D721Med (cell line): ENCODE data around the gene ERBB2.
"Not testable (repeated sequence)": the region's sequence is repeated elsewhere in the genome, so short reads cannot be mapped to it uniquely, and the experiment has no call there.

Experiments used
- DNase-seq: peaks from one replicate; pipeline ENCODE4 v3.0.0; 2011; ENCODE audit warnings: low spot score; ENCODE audit not compliant: insufficient read length
- FAIRE-seq: peaks from 2 replicates; lab custom pipeline; 2011; peaks lifted over from hg19 to GRCh38; lab: Jason Lieb, UNC
- TF ChIP-seq, protein P1 (sequence below): IDR thresholded peaks from 2 replicates; pipeline ENCODE4 v1.5.1; 2012; ENCODE audit warnings: mild to moderate bottlenecking, control low read depth; ENCODE audit not compliant: insufficient read depth; ENCODE audit errors: missing control alignments

The ERBB2 gene

DNA sequence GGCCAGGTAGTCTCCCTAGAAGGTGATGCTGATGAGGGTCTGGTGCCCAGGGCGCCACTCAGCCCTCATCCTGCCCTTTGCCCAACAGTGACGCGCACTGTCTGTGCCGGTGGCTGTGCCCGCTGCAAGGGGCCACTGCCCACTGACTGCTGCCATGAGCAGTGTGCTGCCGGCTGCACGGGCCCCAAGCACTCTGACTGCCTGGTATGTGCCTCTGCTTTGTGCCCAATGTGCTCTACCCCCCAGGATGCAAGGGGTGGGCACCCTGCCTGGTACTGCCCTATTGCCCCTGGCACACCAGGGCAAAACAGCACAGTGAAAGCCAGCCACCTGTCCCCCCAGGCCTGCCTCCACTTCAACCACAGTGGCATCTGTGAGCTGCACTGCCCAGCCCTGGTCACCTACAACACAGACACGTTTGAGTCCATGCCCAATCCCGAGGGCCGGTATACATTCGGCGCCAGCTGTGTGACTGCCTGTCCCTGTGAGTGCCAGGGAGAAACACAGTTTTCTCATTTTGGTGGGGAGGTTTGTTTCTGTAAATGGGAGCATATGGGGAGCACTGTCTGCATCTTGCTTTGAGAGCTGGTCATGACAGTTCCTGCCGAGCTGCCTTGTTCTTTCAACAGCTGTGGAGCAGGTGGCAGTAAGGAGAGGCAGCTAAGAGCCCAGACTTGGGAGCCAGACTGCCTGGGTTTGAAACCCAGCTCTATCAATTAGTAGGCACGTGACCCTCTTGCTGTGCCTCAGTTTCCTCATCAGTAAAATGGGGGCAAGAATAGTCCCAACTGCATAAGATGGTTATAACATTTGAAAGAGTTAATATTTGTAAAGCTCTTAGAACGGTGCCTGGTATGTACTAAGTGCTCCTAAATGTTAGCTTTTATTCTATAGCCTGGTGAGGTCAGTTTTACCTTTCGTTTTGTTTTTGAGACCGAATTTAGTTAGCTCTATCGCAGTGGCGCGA lies 10.4 kb downstream of the ERBB2 start:
- DNase-seq, result no peak

DNA sequence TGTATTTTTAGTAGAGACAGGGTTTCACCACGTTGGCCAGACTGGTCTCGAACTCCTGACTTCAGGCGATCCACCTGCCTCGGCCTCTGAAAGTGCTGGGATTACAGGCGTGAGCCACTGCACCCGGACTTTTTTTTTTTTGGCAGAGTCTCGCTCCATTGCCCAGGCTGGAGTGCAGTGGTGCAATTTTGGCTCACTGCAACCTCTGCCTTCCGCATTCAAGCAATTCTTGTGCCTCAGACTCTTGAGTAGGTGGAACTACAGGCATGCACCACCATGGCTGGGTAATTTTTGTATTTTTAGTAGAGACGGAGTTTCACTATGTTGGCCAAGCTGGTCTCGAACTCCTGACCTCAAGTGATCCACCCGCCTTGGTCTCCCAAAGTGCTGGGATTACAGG lies 11.2 kb downstream of the ERBB2 start:
- FAIRE-seq, DNase-seq: not testable (repeated sequence)

More for the DNA sequence above, 10.4 kb downstream of the ERBB2 start:
- FAIRE-seq, result no peak
- TF ChIP-seq, protein P1, sequence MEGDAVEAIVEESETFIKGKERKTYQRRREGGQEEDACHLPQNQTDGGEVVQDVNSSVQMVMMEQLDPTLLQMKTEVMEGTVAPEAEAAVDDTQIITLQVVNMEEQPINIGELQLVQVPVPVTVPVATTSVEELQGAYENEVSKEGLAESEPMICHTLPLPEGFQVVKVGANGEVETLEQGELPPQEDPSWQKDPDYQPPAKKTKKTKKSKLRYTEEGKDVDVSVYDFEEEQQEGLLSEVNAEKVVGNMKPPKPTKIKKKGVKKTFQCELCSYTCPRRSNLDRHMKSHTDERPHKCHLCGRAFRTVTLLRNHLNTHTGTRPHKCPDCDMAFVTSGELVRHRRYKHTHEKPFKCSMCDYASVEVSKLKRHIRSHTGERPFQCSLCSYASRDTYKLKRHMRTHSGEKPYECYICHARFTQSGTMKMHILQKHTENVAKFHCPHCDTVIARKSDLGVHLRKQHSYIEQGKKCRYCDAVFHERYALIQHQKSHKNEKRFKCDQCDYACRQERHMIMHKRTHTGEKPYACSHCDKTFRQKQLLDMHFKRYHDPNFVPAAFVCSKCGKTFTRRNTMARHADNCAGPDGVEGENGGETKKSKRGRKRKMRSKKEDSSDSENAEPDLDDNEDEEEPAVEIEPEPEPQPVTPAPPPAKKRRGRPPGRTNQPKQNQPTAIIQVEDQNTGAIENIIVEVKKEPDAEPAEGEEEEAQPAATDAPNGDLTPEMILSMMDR, result no peak

DNA sequence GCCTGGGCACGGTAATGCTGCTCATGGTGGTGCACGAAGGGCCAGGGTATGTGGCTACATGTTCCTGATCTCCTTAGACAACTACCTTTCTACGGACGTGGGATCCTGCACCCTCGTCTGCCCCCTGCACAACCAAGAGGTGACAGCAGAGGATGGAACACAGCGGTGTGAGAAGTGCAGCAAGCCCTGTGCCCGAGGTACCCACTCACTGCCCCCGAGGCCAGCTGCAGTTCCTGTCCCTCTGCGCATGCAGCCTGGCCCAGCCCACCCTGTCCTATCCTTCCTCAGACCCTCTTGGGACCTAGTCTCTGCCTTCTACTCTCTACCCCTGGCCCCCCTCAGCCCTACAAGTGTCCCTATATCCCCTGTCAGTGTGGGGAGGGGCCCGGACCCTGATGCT lies 12.0 kb downstream of the ERBB2 start:
- FAIRE-seq (no peak), DNase-seq (no peak)
- TF ChIP-seq, protein P1, result no peak

DNA sequence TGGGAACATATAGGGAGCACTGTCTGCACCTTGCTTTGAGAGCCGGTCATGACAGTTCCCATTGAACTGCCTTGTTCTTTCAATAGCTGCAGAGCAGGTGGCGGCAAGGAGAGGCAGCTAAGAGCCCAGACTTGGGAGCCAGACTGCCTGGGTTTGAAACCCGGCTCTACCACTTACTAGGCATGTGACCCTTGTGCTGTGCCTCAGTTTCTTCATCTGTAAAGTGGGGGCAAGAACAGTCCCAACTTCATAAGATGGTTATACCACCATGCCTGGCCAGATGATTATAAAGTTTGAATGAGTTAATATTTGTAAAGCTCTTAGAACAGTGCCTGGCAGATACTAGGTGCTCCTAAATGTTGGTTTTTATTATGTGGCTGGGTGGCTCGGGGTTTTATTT lies 14.4 kb downstream of the ERBB2 start:
- DNase-seq (no peak), FAIRE-seq (no peak)
- TF ChIP-seq, protein P1, result no peak

DNA sequence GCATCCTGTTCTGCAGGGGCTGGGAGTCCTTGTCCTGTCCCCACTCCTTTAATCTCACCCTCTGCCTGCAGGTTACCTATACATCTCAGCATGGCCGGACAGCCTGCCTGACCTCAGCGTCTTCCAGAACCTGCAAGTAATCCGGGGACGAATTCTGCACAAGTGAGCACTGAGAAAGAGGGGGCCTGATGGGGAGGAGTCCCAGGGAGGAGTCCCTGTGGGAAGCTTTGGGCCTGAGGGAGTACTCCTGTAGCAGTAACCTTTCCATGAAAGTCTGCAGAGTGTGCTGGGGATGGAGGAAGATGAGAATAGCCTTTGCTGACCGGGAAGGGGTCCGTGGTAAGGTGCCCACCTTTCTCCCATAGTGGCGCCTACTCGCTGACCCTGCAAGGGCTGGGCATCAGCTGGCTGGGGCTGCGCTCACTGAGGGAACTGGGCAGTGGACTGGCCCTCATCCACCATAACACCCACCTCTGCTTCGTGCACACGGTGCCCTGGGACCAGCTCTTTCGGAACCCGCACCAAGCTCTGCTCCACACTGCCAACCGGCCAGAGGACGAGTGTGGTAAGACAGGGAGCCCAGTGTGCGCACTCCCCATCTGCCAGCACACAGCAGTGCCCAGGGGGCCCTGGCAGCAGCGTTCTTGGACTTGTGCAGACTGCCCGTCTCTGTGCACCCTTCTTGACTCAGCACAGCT lies 15.7 kb downstream of the ERBB2 start:
- TF ChIP-seq, protein P1, result no peak
- FAIRE-seq (no peak), DNase-seq (no peak)

DNA sequence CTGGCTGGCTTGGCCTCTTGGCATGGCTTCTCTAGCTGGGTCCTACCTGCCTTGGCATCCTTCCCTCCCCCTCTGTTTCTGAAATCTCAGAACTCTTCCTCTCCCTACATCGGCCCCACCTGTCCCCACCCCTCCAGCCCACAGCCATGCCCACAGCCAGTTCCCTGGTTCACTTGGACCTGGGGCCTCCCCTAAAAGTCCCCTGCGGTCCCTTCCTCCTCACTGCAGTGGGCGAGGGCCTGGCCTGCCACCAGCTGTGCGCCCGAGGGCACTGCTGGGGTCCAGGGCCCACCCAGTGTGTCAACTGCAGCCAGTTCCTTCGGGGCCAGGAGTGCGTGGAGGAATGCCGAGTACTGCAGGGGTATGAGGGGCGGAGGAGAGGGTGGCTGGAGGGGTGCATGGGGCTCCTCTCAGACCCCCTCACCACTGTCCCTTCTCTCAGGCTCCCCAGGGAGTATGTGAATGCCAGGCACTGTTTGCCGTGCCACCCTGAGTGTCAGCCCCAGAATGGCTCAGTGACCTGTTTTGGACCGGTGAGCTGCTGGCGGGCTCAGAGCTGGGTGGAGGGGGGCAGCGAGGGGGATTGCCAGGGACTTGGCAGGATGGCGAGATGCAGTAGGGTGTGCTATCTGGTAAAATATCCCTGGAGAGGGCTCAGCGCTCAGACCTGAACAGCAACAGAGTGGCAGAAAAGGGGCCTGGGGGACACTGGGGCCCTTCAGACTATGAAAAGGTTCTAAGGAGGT lies 16.4 kb downstream of the ERBB2 start:
- TF ChIP-seq, protein P1, result no peak
- DNase-seq, result no peak
- FAIRE-seq, result no peak

DNA sequence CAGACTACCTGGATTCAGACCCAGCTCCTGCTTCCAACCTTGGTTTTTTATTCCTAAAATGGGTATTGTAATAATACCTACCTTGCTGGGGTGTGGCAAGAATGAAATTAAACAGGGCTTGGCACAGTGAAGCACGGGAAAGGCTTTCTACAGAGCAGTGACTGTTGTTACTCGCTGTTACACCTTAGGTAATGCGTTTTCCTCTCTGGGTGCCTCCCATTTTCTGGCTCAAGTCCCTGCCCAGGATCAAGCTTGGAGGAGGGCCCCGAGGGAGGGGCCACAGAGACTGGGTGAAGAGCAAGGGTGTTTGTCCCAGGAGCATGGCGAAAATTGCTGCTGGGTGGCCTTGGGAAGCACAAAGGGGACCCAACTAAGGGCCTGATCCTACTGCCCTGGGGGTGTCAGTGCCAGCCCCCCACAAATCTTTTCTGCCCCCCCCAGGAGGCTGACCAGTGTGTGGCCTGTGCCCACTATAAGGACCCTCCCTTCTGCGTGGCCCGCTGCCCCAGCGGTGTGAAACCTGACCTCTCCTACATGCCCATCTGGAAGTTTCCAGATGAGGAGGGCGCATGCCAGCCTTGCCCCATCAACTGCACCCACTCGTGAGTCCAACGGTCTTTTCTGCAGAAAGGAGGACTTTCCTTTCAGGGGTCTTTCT lies 17.1 kb downstream of the ERBB2 start:
- DNase-seq, result no peak
- TF ChIP-seq, protein P1, result no peak
- no peak for FAIRE-seq
